ENCODE results near the gene LZTR1. TPM values are rescaled to one million over a fixed set of nuclear protein-coding genes. Genes with fewer than 3 reads are reported as not detected.

The LZTR1 gene
- total and polyA plus RNA-seq, 2 experiments from 2014 or later: 29.7 to 80.1 TPM

GRCh38 chr22:21014726-21015465, 32.8 kb downstream of the LZTR1 start, which contains the start of gene P2RX6:
Gene P2RX6, plus strand, starts transcription at chr22:21015165. Its CDS starts 10 bp downstream, at chr22:21015175.
- H3K9me2 ChIP-seq (ENCODE audit: insufficient read depth): no peaks in the 10 kb centered on the region
- no peaks in the 10 kb centered on the region for H3K79me2 ChIP-seq (ENCODE audit: insufficient read depth)
- no peaks in the 10 kb centered on the region for H3F3A ChIP-seq (ENCODE audit: insufficient read depth)
- H3K4me2 ChIP-seq (ENCODE audit: unreplicated experiment): peak within 1 kb of the TSS; percentile 79
- H3K9ac ChIP-seq: peak within 1 kb of the TSS; percentile 83
- no peaks in the 10 kb centered on the region for H3K27me3 ChIP-seq (replicated peaks; ENCODE audit: insufficient read depth)
- peaks cover 19% of the 10 kb centered on the region for H3K4me1 ChIP-seq (ENCODE audit: insufficient read depth)
- H3K27ac ChIP-seq: peak within 1 kb of the TSS; percentile 80
- no peaks in the 10 kb centered on the region for H3K36me3 ChIP-seq (ENCODE audit: low read depth)
- TF ChIP-seq EZH2 (IDR thresholded peaks at IDR 0.05; ENCODE audit: insufficient read depth, poor library complexity, severe bottlenecking): no peak
- TF ChIP-seq EZH2phosphoT487 (IDR thresholded peaks at IDR 0.05; ENCODE audit: insufficient read depth, low read depth): no peak
- in situ Hi-C loops (cut with MboI): no loop called here
- peak within 1 kb of the TSS; percentile 70 for H3K4me3 ChIP-seq
- peak; percentile 75 for DNase-seq
- H3K9me3 ChIP-seq (ENCODE audit: low read depth): no peaks in the 10 kb centered on the region
- no peaks in the 10 kb centered on the region for H4K20me1 ChIP-seq (ENCODE audit: insufficient read depth)
- peak within 1 kb of the TSS; percentile 80 for H2AFZ ChIP-seq
- 8 to 12% methylated on average over 9 to 12 of the region's 12 CpGs for WGBS, 2 experiments (ENCODE audit: low coverage in 1 of 2, low lambda C conversion rate in 2 of 2, missing lambda C conversion rate in 2 of 2)

DNA sequence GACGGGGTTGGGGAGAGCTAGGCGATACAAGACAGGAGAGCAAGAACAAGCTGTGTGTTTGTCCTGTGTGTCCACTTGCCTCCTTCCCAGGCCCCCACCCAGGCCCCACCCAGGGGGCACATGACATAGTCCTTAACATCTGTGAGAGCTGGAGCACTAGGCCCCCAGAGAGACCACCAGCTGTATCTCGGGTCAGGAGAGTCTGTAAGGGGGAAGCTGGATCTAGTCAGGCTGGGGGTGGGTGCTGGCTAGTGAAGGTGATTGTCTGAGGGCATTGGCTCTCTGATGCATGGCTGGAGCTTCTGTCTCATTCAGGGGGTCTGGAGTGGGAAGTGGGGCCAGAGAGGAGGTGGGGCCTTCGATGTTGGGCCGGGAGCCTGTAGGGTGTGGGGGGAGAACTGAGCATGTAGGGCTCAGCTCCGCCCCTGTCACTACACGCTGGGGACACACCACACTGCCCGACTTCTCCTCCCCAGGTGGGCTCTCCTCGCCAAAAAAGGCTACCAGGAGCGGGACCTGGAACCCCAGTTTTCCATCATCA, 33.4 kb downstream of the LZTR1 start:
- Histone ChIP-seq H3K4me2 (ENCODE audit: unreplicated experiment) (peak overlapping the region; percentile 79), H3K27ac (peak overlapping the region; percentile 80; the same call in 1 of the 2 replicates), H3K4me1 (ENCODE audit: insufficient read depth) (peaks cover 19% of the 10 kb centered on the region), H3K36me3 (ENCODE audit: low read depth) (no peaks in the 10 kb centered on the region), H3K9ac (peak overlapping the region; percentile 83), H2AFZ (no peak overlapping the region), H3K79me2 (ENCODE audit: insufficient read depth) (no peaks in the 10 kb centered on the region), H3K9me3 (ENCODE audit: low read depth) (no peaks in the 10 kb centered on the region), H3K9me2 (ENCODE audit: insufficient read depth) (no peaks in the 10 kb centered on the region), H3K4me3 (peak overlapping the region; percentile 70), H3F3A (ENCODE audit: insufficient read depth) (no peaks in the 10 kb centered on the region), H4K20me1 (ENCODE audit: insufficient read depth) (no peaks in the 10 kb centered on the region), H3K27me3 (replicated peaks; ENCODE audit: insufficient read depth) (no peaks in the 10 kb centered on the region)
- TF ChIP-seq EZH2phosphoT487 (IDR thresholded peaks at IDR 0.05; ENCODE audit: insufficient read depth, low read depth): no peak
- no peak for TF ChIP-seq EZH2 (IDR thresholded peaks at IDR 0.05; ENCODE audit: insufficient read depth, poor library complexity, severe bottlenecking)
- in situ Hi-C loops (cut with MboI): no loop called here
- no peak for DNase-seq
- WGBS, 2 experiments (ENCODE audit: low coverage in 1 of 2, low lambda C conversion rate in 2 of 2, missing lambda C conversion rate in 2 of 2): 42 to 54% methylated on average over 8 to 10 of the region's 10 CpGs

GRCh38 chr22:21016644-21017420, 34.7 kb downstream of the LZTR1 start:
- in situ Hi-C loops (cut with MboI): no loop called here
- TF ChIP-seq EZH2 (IDR thresholded peaks at IDR 0.05; ENCODE audit: insufficient read depth, poor library complexity, severe bottlenecking) (no peak), EZH2phosphoT487 (IDR thresholded peaks at IDR 0.05; ENCODE audit: insufficient read depth, low read depth) (no peak)
- H3K4me2 ChIP-seq (ENCODE audit: unreplicated experiment): no peak overlapping the region
- H3K9ac ChIP-seq: no peak overlapping the region
- H3K4me3 ChIP-seq: no peak overlapping the region
- H3K36me3 ChIP-seq (ENCODE audit: low read depth): no peaks in the 10 kb centered on the region
- H3K4me1 ChIP-seq (ENCODE audit: insufficient read depth): peaks cover 19% of the 10 kb centered on the region
- H3K9me3 ChIP-seq (ENCODE audit: low read depth): no peaks in the 10 kb centered on the region
- no peaks in the 10 kb centered on the region for H3F3A ChIP-seq (ENCODE audit: insufficient read depth)
- no peak overlapping the region for H3K27ac ChIP-seq
- no peaks in the 10 kb centered on the region for H3K79me2 ChIP-seq (ENCODE audit: insufficient read depth)
- no peak for DNase-seq
- no peaks in the 10 kb centered on the region for H3K9me2 ChIP-seq (ENCODE audit: insufficient read depth)
- H2AFZ ChIP-seq: no peak overlapping the region
- 88 to 92% methylated on average over 13 of the region's 13 CpGs for WGBS, 2 experiments (ENCODE audit: low coverage in 1 of 2, low lambda C conversion rate in 2 of 2, missing lambda C conversion rate in 2 of 2)
- H4K20me1 ChIP-seq (ENCODE audit: insufficient read depth): no peaks in the 10 kb centered on the region
- no peaks in the 10 kb centered on the region for H3K27me3 ChIP-seq (replicated peaks; ENCODE audit: insufficient read depth)

- Histone ChIP-seq H3K36me3 (ENCODE audit: low read depth) (no peaks in the 10 kb centered on the region), H2AFZ (no peak overlapping the region), H3K4me1 (ENCODE audit: insufficient read depth) (peaks cover 19% of the 10 kb centered on the region), H4K20me1 (ENCODE audit: insufficient read depth) (no peaks in the 10 kb centered on the region), H3F3A (ENCODE audit: insufficient read depth) (no peaks in the 10 kb centered on the region), H3K27ac (no peak overlapping the region), H3K27me3 (replicated peaks; ENCODE audit: insufficient read depth) (no peaks in the 10 kb centered on the region), H3K9ac (no peak overlapping the region), H3K9me3 (ENCODE audit: low read depth) (no peaks in the 10 kb centered on the region), H3K79me2 (ENCODE audit: insufficient read depth) (no peaks in the 10 kb centered on the region), H3K9me2 (ENCODE audit: insufficient read depth) (no peaks in the 10 kb centered on the region), H3K4me3 (no peak overlapping the region), H3K4me2 (ENCODE audit: unreplicated experiment) (no peak overlapping the region)
- in situ Hi-C loops (cut with MboI): no loop called here
- no peak for DNase-seq
- WGBS, 2 experiments (ENCODE audit: low coverage in 1 of 2, low lambda C conversion rate in 2 of 2, missing lambda C conversion rate in 2 of 2): 81 to 88% methylated on average over 4 of the region's 4 CpGs
- TF ChIP-seq EZH2 (IDR thresholded peaks at IDR 0.05; ENCODE audit: insufficient read depth, poor library complexity, severe bottlenecking) (no peak), EZH2phosphoT487 (IDR thresholded peaks at IDR 0.05; ENCODE audit: insufficient read depth, low read depth) (no peak)
Measured at GRCh38 chr22:21018314-21018713, 36.2 kb downstream of the LZTR1 start.

Data from GM23248 (cell line).